ENCODE measurements around the gene LRIG2. TPM values are rescaled to one million over a fixed set of nuclear protein-coding genes. Genes with fewer than 3 reads are reported as not detected.

The LRIG2 gene
- total and polyA plus RNA-seq, 2 of the 4 experiments (the other 2 are of a cell fraction), result 4.3 to 9.0 TPM

DNA sequence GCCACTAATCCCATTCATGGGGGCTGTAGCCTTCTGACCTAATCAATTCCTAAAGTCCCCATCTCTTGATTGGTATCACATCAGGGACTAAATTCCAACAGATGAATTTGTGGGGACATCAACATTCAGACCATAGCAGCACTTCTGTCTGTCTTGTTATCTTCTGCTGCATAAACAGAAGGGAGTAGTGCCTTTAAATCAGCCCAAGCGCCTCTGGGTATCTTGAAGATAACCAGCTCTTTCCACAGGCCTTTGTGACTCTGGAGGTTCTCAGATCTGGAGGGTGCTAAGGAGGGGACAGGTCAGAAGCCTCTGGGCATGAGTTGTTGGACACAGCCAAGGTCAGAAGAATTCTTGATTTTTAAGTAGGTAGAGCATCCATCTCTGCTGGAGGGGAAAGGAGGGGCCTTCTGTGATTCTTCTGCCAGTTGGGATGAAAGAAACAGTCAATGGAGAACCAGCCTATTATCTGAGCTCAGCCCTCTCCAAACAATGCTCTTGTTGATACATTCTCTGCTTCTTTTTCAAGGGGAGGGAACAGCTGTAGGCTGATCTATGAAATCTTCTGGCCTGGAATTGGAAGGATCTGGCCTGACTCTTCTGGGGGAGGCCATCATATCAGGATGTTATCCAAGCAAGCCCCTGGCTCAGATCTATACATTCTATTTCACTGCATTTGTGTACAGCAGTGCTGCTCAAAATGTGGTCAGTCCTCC lies 31.3 kb upstream of the LRIG2 start:
- H3K14ac ChIP-seq (replicated peaks; ENCODE audit: low read depth, low read length), result peak overlapping the region; percentile 54
- H2AFZ ChIP-seq (replicated peaks; ENCODE audit: low read length, poor library complexity), result peak overlapping the region; percentile 59
- no peak overlapping the region for H3K18ac ChIP-seq (ENCODE audit: low read depth, low read length)
- in situ Hi-C loops (cut with MboI; ENCODE audit: low sequenced_read_pairs) (loop anchor here (5.0 to 10.0 kb wide), 3 partner anchors 159 to 317 kb away; no protein-coding TSS in a partner anchor), intact Hi-C loops (cut with micrococcal nuclease) (loop anchor here (1.0 to 2.0 kb wide), 4 partner anchors 86 to 325 kb away; no protein-coding TSS in a partner anchor), dilution Hi-C loops (cut with HindIII; ENCODE audit: low sequenced_read_pairs, unreplicated experiment) (no loop called here)
- no peaks in the 10 kb centered on the region for H3K79me1 ChIP-seq (ENCODE audit: low read depth in 1 of 2, low read length in 2 of 2)
- H3K27me3 ChIP-seq (ENCODE audit: control insufficient read depth, insufficient read depth, low read length), result no peaks in the 10 kb centered on the region
- 0 out of 2 replicates have a peak overlapping the region, but pooled peaks have one; percentile 4 for H2AK5ac ChIP-seq (ENCODE audit: low read depth, low read length)
- ATAC-seq (ENCODE audit: low read depth) (peak; percentile 46), DNase-seq (no peak)
- WGBS, 2 experiments (ENCODE audit: extremely low coverage in 2 of 2, insufficient read length in 1 of 2), result no CpG with 5 or more reads among the region's 1 CpG
- H2BK5ac ChIP-seq (ENCODE audit: low read depth, low read length, poor library complexity, severe bottlenecking), result no peak overlapping the region
- no peak overlapping the region for H3K27ac ChIP-seq (ENCODE audit: insufficient read depth, low read length)
- peak overlapping the region in 1 of 2 experiments; percentile 16; a peak in 2 of 4 replicates for H4K8ac ChIP-seq (ENCODE audit: low read depth in 2 of 2, low read length in 2 of 2)
- peak overlapping the region; percentile 11; the same call in 1 of the 2 replicates for H3K4ac ChIP-seq (ENCODE audit: low read depth, low read length)
- H3K23ac ChIP-seq (ENCODE audit: low read depth, low read length), result peak overlapping the region; percentile 51; the same call in 1 of the 2 replicates
- H4K5ac ChIP-seq (ENCODE audit: low read depth, low read length), result no peak overlapping the region
- no peak overlapping the region for H3K4me2 ChIP-seq (ENCODE audit: low read depth, low read length)
- no peak overlapping the region for H4K91ac ChIP-seq (ENCODE audit: insufficient read depth, low read depth, low read length)
- H3K4me3 ChIP-seq (ENCODE audit: insufficient read depth, low read depth, low read length), result no peak overlapping the region
- peaks cover 9% of the 10 kb centered on the region; the same call in 1 of the 2 replicates for H3K9me1 ChIP-seq (ENCODE audit: insufficient read depth, low read length)
- ChIA-PET CTCF (interaction anchor here (0.6 to 2.5 kb wide), 19 partner anchors 9 to 746 kb away, joined by 3 to 17 read pairs (median 4); partner anchors contain the start of genes LRIG2 and SLC16A1), POLR2A (ENCODE audit: unreplicated experiment) (interaction anchor here (0.6 kb wide), 1 partner anchor 17 kb away, joined by 3 read pairs; no protein-coding TSS in a partner anchor)
- peaks cover 10% of the 10 kb centered on the region for H3K4me1 ChIP-seq (ENCODE audit: control insufficient read depth, insufficient read depth, low read length)
- H3K9me3 ChIP-seq (ENCODE audit: control insufficient read depth, insufficient read depth, low read length), result no peaks in the 10 kb centered on the region
- H2BK15ac ChIP-seq (ENCODE audit: low read depth, low read length), result peak overlapping the region; percentile 12; the same call in 1 of the 3 replicates
- H3K9ac ChIP-seq (ENCODE audit: low read depth, low read length), result no peak overlapping the region
- no TSS peak for BruUV-seq (replicated peaks)
- TF ChIP-seq CTCF (conservative IDR thresholded peaks at IDR 0.05; ENCODE audit: low read depth, low read length) (no peak), CEBPB (IDR thresholded peaks at IDR 0.05; ENCODE audit: low read depth, low read length) (no peak), MAZ (IDR thresholded peaks at IDR 0.05; ENCODE audit: borderline replicate concordance, low read depth, low read length) (no peak), SMC3 (IDR thresholded peaks at IDR 0.05; ENCODE audit: low read depth, low read length) (no peak), MXI1 (IDR thresholded peaks at IDR 0.05; ENCODE audit: borderline replicate concordance, low read depth, low read length) (no peak), RFX5 (IDR thresholded peaks at IDR 0.05; ENCODE audit: low read depth, low read length) (no peak)
- H4K20me1 ChIP-seq (ENCODE audit: insufficient read depth, low read length), result no peaks in the 10 kb centered on the region
- H2AK9ac ChIP-seq (replicated peaks; ENCODE audit: low read depth, low read length, poor library complexity), result no peak overlapping the region
- H2BK120ac ChIP-seq (ENCODE audit: low read depth, low read length), result peak overlapping the region; percentile 4; the same call in 1 of the 2 replicates
- no peaks in the 10 kb centered on the region for H3K36me3 ChIP-seq (ENCODE audit: control insufficient read depth, insufficient read depth, low read length)
- no peak overlapping the region for H3K56ac ChIP-seq (ENCODE audit: extremely low read depth, insufficient read depth, low read length)
- no peak overlapping the region; the same call in 1 of the 2 replicates for H2BK20ac ChIP-seq (ENCODE audit: low read depth, low read length)

Data from IMR-90 (cell line).